HG03558 (cell line): Measurements from ENCODE around the gene EMILIN1.
"Not testable (repeated sequence)": the region's sequence is repeated elsewhere in the genome, so short reads cannot be mapped to it uniquely, and the experiment has no call there.

Source experiments
- ATAC-seq: cut with Tn5 transposase; IDR thresholded peaks from one replicate; pipeline ENCODE4 v1.9.1; 2021; ENCODE audit warnings: moderate number of reproducible peaks; ENCODE audit not compliant: unreplicated experiment; ENCODE audit errors: extremely low read depth

Gene EMILIN1

GRCh38 chr2:27053321-27053720 lies 25.1 kb upstream of the EMILIN1 start:
- no peak for ATAC-seq

- no peak for ATAC-seq
These were observed 24.6 kb upstream of the EMILIN1 start for GRCh38 chr2:27053776-27054175.

GRCh38 chr2:27054721-27055120 lies 23.7 kb upstream of the EMILIN1 start:
- ATAC-seq: no peak

GRCh38 chr2:27057184-27057583 lies 21.2 kb upstream of the EMILIN1 start:
- no peak for ATAC-seq

GRCh38 chr2:27058210-27058609 lies 20.2 kb upstream of the EMILIN1 start:
- no peak for ATAC-seq

- ATAC-seq: no peak
These were observed 19.1 kb upstream of the EMILIN1 start for GRCh38 chr2:27059141-27059820.

GRCh38 chr2:27060323-27060722 lies 18.1 kb upstream of the EMILIN1 start:
- no peak for ATAC-seq

- no peak for ATAC-seq
These were observed 13.3 kb upstream of the EMILIN1 start for GRCh38 chr2:27065128-27065527.

GRCh38 chr2:27067385-27067784 lies 11.0 kb upstream of the EMILIN1 start:
- no peak for ATAC-seq

- ATAC-seq: no peak
These were observed 9.0 kb upstream of the EMILIN1 start for GRCh38 chr2:27069436-27069835.

- no peak for ATAC-seq
These were observed 8.3 kb upstream of the EMILIN1 start for GRCh38 chr2:27069961-27070618.

GRCh38 chr2:27070653-27071276 lies 7.7 kb upstream of the EMILIN1 start:
- no peak for ATAC-seq

GRCh38 chr2:27071277-27071989 lies 7.0 kb upstream of the EMILIN1 start, which contains the start of gene OST4:
TSS of gene OST4 (minus strand) at chr2:27071654.
- ATAC-seq: peak; percentile 61

GRCh38 chr2:27071990-27072830 lies 6.2 kb upstream of the EMILIN1 start:
- peak; percentile 24 for ATAC-seq

- no peak for ATAC-seq
These were observed 5.5 kb upstream of the EMILIN1 start for GRCh38 chr2:27072920-27073319.

GRCh38 chr2:27073782-27074181 lies 4.6 kb upstream of the EMILIN1 start:
- ATAC-seq: no peak

GRCh38 chr2:27074738-27075565 lies 3.5 kb upstream of the EMILIN1 start:
- no peak for ATAC-seq

GRCh38 chr2:27075566-27075871 lies 2.9 kb upstream of the EMILIN1 start:
- ATAC-seq: not testable (repeated sequence)

GRCh38 chr2:27076323-27076722 lies 2.1 kb upstream of the EMILIN1 start:
- ATAC-seq: no peak
